HG03060 (cell line): ENCODE measurements around the gene RAB11FIP3.
"Not testable (repeated sequence)": the region's sequence is repeated elsewhere in the genome, so short reads cannot be mapped to it uniquely, and the experiment has no call there.

ENCODE experiments used
- ATAC-seq: cut with Tn5 transposase; IDR thresholded peaks from one replicate; pipeline ENCODE4 v1.9.1; 2021; ENCODE audit warnings: low read depth, moderate number of reproducible peaks; ENCODE audit not compliant: unreplicated experiment

Gene RAB11FIP3

GRCh38 chr16:491220-491919 is 65.9 kb downstream of the RAB11FIP3 start:
- no peak for ATAC-seq

- ATAC-seq, result no peak
Observed at GRCh38 chr16:492211-492875, 66.9 kb downstream of the RAB11FIP3 start.

DNA sequence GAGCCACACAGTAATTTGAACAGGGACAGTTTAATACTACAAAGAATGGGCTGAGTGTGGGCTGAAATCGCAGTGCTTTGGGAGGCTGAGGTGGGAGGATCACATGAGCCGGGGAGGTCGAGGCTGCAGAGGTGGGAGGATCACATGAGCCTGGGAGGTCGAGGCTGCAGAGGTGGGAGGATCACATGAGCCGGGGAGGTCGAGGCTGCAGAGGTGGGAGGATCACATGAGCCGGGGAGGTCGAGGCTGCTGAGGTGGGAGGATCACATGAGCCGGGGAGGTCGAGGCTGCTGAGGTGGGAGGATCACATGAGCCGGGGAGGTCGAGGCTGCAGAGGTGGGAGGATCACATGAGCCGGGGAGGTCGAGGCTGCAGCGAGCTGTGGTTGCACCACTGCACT is 69.2 kb downstream of the RAB11FIP3 start:
- not testable (repeated sequence) for ATAC-seq

GRCh38 chr16:495127-495748 is 69.8 kb downstream of the RAB11FIP3 start:
- no peak for ATAC-seq

- ATAC-seq, result no peak
Observed at GRCh38 chr16:496097-496886, 70.8 kb downstream of the RAB11FIP3 start.

- ATAC-seq, result no peak
Observed at GRCh38 chr16:497258-497657, 71.8 kb downstream of the RAB11FIP3 start.

DNA sequence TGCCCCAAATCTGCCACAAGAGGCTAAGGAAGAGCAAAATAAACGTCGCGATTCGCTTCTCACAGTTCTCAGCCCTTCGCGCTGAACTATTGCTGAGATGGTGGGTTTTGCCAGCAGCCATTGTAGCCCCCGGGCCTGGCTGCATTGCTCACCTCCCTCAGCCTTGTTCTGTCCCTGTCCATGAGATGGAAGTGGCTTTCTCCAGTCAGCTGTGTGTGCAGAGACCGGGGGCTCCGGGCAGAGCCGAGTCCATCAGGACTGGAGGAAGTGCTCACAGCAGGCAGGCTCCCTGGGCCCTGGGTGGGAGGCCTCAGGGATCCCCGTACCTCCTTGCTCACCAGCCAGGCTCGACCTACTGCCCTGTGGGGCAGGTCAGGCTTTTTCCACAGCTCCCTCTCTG is 74.5 kb downstream of the RAB11FIP3 start:
- ATAC-seq, result no peak

DNA sequence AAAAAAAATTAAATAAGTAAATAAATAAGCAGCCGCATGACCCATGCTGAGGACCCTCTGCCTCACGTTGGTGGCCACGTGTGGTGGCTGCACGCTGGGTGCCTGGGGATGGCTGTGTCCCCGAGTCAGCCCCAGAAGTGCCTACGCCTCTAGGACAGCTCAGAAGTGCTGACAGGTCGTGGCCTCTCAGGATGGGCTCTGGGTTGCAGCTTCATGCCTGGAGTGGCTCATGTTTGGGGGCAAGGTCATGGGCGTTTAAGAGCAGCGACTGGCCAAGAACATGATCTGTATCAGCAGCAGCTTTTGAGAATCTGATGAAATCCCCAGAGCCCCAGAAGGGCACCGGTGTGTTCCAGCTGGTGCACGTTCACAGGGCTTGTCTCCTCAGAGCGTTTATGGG is 75.3 kb downstream of the RAB11FIP3 start:
- no peak for ATAC-seq

DNA sequence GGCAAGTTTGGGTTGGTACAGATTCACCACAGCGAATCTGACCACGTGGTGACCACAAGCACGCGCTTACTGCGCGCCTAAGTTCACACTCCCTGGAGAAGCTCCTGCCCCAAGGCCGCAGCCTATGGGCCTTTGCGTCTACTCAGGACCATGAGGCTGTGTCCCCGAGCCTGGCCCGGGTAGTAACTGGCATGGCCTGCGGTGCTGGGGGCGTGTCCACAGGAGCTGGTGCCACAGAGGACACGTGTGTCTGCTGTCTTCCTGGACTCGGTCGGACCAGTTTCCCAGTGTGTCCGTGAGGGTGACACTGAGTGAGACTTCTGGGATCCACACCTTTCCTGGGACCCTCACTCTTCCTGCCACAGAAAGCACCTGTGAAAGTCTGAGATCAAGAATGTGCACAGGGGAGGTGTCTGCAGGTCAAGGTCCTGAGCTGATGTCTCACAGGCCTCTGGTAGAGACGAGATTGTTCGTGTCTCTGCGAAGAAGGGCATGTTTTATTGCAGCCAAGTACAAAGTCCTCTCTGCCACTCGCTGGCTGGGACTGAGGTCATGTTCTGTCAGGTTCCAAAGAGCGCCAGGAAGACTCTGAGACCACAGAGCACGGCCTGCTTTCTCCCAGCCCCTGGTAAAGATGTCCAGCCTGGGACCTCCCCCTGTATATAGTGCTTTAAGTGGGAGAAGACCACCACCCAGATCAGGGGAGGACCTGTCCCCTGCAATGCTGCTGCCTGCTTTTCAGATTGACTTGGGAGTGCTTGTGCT is 76.9 kb downstream of the RAB11FIP3 start:
- no peak for ATAC-seq

DNA sequence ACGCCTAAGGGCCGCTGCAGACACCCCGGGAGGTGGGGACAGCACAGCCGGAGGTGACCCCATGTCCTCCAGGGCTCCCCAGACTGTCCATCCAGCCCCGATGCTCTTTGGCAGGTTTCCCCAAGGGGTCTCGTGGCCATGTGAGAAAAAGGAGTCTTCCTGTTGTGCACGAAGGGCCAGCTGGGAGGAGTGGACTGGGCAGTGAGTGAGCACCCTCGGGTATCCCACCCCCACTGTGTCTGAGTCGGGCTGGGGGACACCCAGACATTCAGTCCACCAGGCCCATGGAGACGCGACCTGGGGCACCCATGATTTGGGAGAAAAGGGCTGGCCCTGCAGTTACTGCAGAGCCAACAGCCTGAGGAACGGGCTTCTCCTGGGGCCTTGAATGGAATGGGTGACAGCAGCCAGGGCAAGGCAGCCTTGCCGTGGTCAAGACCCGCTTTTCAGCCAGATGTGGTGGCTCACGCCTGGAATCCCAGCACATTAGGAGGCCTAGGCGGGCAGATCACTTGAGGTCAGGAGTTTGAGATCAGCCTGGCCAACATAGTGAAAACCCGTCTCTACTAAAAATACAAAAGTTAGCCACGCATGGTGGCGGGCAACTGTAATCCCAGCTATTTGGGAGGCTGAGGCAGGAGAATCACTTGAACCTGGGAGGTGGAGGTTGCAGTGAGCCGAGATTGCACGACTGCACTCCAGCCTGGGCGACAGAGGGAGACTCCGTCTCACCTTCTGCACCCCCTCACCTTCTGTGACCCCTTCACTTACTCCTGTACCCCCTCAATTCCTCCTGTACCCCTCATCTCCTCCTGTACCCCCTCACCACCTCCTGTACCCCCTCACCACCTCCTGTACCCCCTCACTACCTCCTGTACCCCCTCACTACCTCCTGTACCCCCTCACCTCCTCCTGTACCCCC is 78.0 kb downstream of the RAB11FIP3 start:
- ATAC-seq, result no peak

DNA sequence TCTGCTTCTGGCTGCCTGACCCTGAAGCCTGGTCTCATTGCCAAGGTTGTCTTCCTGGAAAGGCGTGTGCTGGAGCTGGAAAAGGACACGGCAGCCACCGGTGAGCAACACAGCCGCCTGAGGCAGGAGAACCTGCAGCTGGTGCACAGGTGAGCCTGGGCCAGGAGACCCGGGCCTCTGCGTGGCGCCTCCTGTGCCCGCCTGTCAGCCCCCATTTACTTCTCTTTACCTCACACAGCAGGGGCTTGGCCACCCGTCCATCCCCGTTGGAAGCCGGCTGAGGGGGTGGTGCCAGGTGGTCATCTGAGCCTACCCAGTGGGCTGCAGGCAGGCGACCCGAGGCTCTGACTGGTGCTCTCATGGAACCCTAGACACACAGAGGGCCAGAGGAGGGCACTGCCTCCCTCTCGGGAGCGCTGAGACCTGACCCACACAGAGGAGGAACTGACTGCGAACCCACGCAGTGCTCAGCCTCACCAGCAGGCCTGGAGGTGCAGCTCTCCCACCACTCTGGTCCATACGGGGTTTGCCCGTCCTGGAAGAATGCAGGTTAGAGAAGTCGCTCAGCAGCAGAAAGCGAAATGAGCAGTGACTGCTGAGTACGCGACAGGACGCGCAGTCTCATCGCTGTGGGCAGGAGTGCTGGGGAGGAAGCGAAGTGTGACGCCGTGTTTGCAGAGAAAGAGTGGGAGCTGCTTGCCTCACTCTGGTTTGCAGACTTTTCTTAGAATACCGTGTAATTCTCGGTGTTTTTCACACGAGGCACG is 80.2 kb downstream of the RAB11FIP3 start:
- no peak for ATAC-seq

- no peak for ATAC-seq
Observed at GRCh38 chr16:506246-506546, 80.7 kb downstream of the RAB11FIP3 start.

DNA sequence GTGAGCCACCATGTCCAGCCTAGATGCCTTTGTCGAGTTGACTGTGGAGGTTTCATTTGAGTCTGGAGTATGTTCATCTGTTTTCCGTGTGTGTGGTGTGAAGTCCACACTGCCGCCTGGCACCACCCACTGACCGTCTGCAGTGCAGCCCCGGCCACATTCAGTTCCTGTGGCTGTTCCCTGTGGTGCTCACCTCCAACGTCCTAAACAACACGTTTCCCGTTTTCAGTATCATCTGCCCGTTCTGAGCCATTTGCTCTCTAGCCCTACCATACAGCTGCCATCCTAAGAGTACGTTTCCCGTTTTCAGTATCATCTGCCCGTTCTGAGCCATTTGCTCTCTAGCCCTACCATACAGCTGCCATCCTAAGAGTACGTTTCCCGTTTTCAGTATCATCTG is 82.1 kb downstream of the RAB11FIP3 start:
- not testable (repeated sequence) for ATAC-seq

DNA sequence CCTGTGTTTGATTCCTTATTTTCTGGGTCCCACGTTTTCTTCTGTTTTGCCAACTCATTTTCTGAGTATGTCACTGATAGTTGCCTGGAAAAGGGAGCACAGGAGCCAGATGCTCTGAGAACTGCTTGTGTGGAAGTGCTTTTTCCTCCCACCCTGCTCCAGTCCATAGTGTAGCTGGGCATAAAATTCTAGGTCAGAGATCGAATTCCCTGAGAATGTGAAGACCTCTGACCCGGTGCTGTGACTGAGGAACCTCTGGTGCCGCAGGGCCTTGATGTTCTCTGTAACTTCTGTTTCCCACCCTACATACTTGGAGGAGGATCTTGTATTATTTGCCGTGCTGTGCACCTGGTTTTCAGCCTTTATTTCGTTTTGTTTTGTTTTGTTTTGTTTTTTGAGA is 82.5 kb downstream of the RAB11FIP3 start:
- no peak for ATAC-seq

DNA sequence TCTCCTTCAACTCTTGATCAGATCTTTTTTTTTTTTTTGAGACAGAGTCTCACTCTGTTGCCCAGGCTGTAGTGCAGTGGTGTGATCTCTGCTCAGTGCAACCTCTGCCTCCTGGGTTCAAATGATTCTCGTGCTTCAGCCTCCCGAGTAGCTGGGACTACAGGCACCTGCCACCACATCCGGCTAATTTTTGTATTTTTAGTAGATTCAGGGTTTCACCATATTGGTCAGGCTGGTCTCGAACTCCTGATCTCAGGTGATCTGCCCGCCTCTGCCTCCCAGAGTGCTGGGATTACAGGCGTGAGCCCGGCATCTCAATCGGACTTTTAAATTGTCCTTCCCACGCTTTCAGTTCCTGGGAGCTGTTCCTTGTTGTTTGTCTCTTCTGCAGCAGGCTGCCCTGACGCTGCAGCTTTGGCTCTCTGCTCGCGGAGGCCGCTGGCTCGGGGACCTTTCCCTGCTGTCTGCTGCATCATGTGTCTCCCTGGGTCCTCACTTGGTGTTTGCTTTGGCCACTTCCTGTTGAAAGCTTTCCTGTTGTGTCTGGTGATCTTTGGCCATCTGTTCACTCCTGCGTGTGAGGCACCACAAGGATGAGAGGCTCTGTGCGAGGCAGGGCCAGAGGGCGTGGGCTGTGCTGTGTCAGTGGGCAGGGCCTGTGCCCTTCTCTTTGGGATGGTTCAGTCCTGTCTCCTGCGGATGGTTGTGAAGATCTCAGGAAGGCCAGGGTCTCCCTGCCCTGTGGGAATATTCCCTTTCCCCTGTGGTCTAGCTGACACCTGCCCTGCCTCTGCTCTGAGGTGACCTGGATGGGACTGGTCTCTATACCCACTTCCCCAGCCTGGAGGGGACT is 83.7 kb downstream of the RAB11FIP3 start:
- no peak for ATAC-seq

DNA sequence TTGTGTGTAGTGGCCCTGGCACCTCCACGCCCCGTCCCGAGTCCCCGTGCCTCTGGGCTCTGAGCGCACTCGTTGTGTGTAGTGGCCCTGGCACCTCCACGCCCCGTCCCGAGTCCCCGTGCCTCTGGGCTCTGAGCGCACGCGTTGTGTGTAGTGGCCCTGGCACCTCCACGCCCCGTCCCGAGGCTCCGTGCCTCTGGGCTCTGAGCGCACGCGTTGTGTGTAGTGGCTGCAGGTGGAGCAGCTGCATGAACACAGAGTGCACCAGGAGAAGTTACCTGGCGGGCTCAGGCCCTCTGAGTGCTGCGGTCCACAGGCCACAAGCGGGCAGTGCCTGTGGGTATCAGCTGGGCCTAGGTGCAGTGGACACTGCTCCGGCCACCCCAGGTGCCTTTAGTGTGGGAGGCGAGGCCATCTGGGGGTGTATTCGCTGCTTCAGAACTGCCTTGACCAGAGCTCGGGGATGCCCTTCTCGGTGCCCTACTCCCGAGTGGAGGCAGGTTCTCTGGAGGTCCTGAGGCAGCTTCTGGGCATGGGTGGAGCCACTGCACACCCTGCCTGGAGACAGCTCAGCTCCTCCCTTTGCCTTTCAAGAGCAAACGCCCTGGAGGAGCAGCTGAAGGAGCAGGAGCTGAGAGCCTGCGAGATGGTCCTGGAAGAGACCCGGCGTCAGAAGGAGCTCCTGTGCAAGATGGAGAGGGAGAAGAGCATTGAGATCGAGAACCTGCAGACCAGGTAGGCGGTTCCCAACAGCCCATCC is 84.8 kb downstream of the RAB11FIP3 start:
- ATAC-seq, result no peak

DNA sequence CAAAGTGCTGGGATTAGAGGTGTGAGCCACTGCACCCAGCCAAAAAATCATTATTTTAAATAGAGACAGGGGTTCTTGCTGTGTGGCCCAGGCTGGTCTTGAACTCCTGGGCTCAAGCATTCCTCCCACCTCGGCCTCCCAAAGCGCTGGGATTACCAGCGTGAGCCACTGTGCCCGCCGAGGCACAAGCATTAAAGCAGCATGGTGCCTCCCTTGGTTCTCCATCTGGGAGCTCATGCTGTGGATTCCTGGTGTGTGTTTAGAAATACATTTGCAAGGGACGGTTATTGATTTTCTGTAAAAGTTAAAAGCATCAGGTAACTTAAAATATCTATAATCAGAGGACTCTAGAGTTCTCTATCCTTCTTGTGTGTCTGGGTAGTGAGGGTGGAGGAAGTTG is 87.4 kb downstream of the RAB11FIP3 start:
- ATAC-seq, result no peak
